GM19043 (cell line): ENCODE measurements around the gene ALKBH2.

Source experiments
- ATAC-seq: cut with Tn5 transposase; IDR thresholded peaks from one replicate; pipeline ENCODE4 v1.9.1; 2021; ENCODE audit warnings: low read depth; ENCODE audit not compliant: unreplicated experiment

ALKBH2 gene

GRCh38 chr12:109093022-109093918 is at the start of gene ALKBH2:
TSS of gene ALKBH2 (minus strand) at chr12:109093472. CDS start at chr12:109092786, 686 bp downstream.
- peak; percentile 66 for ATAC-seq

GRCh38 chr12:109140560-109140959 is 47.3 kb upstream of the ALKBH2 start:
- ATAC-seq: no peak

DNA sequence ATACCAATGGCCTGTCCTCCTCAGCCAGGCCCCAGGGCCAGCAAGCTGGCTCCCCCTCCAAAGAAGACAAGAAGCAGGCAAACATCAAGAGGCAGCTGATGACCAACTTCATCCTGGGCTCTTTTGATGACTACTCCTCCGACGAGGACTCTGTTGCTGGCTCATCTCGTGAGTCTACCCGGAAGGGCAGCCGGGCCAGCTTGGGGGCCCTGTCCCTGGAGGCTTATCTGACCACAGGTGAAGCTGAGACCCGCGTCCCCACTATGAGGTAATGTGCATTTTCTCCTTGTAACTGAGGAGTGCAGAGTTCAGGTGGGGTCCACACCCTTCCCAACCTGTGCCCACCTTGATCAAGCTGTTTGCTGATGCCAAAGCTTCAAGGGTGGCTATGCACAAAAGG is 46.5 kb upstream of the ALKBH2 start:
- no peak for ATAC-seq

DNA sequence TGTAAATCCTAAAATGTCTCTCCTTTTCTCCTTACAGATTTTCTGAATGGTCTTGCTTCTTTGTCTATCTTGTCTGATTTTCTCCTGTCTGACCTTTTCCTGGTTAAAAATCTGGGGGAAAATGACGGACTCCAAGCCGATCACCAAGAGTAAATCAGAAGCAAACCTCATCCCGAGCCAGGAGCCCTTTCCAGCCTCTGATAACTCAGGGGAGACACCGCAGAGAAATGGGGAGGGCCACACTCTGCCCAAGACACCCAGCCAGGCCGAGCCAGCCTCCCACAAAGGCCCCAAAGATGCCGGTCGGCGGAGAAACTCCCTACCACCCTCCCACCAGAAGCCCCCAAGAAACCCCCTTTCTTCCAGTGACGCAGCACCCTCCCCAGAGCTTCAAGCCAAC is 46.1 kb upstream of the ALKBH2 start:
- no peak for ATAC-seq

DNA sequence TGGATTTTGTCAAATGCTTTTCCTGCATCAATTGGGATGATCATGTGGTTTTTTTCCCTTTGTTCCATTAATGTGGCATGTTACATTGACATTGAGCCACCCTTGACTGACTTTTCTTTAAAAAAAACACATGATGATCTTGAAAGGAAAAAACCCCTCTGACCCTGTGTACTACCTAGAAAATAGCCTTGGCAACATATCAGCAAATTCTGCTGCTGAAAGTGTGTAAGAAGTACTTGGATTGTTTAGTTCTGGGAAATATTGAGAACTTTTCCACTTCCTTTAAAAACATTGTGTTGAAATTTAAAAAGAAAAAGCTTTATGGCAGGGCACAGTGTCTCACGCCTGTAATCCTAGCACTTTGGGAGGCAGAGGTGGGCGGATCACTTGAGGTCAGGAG is 43.8 kb upstream of the ALKBH2 start:
- ATAC-seq: no peak

DNA sequence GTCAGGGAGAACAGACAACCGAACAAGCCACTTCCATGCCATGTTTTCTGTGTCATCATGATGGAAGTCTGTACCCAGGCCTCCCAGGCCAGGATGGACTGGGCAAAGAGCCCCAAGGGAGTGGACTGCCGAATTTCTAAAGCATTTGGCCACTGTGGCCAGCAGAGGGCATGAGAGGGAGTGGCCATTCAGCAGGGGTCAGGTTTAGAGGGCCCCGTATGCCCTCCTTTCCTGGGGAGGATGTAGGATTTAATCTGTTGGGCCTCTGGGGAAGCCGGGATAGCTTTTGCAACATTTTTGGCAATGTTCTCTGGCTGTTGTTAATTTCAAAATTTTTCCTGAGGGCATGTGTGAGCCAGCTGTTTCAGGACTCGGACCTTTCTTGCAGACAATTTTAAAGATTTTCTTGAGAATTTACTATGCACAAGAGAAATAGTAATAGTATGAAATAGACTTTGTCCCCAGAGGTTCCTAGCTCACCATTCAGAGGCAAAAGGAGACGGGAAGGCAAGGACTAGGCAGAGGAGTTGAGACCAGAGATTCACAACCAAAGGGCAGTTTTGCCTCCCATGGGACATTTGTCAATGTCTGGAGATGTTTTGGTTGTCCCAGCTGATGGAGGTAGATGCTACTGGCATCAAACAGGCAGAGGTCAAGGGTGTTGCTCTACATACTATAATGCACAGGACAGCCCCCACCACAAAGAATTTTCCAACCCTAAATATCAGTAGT is 41.1 kb upstream of the ALKBH2 start:
- no peak for ATAC-seq

GRCh38 chr12:109131154-109132050 is 38.1 kb upstream of the ALKBH2 start:
- ATAC-seq: no peak

DNA sequence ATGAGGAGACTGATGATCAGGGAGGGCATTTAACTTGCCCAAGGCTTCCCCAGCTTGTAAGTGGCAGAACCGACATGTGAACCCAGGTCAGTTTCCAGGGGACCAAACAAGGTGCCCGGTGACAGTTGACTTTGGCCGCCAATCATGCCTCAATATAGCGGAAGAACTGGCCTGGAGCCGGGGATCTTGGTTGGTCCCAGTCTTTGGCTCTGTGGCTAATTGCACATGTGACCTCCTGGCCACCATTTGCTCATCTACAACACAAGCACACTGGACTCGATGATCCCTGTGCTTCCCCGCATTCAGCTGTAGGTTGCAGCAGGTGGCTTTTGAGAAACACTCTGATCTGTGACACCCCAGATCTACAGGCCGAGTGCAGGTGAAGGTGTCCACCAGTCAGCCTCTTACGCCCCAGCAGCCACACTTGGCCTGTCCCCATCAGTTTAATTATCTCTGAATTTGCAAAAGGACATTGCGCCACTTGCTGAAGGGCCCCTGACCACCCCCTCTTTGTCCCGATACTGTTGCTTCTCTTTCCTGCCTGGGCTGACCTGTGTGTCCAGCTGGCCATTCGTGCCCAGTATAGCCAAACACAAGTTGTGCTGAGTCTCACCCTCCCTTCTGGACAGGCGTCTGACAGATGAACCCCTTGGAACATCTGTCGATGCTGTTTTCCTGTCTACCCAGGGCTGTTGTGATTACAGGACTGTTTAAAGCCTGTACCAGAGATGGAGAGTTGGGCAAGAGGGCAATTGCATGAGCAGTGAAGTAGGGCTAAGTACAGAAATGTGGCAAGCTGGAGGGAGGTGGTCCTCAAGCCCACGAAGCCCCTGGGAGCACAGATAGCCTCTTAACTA is 37.3 kb upstream of the ALKBH2 start:
- no peak for ATAC-seq

DNA sequence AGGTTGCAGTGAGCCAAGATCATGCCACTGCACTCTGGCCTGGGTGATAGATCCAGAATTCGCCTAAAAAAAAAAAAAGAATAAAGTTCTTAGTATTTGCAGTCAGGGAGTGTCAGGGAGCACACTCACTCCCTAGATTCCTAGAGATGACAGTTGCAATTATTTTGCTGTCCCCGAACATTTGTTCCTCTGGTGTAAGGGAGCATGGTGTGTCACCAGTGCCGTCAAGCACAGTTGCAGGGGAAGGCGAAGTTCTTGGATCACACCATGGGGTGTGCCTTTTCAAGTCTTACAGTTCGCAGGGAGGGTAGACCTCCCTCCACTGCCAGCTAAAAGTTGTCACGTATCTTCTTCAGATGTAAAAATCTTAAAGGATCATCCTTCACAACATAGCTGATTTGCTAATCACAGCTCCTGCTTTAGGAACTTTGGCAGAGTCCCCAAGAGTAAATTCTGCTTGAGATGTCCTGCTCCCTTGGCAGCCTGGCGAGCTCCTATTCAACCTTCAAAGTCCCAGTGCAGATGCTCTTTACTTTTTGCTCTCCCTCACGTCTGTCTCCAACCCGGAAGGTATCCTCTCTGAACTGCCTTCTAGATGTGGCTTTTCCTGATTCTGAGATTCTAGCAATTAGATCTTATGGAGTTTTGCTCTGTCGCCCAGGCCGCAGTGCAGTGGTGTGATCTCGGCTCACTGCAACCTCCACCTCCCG is 34.4 kb upstream of the ALKBH2 start:
- ATAC-seq: no peak

- ATAC-seq: no peak
Observed at GRCh38 chr12:109126784-109127183, 33.5 kb upstream of the ALKBH2 start.

- ATAC-seq: no peak
Observed at GRCh38 chr12:109125791-109126190, 32.5 kb upstream of the ALKBH2 start.

DNA sequence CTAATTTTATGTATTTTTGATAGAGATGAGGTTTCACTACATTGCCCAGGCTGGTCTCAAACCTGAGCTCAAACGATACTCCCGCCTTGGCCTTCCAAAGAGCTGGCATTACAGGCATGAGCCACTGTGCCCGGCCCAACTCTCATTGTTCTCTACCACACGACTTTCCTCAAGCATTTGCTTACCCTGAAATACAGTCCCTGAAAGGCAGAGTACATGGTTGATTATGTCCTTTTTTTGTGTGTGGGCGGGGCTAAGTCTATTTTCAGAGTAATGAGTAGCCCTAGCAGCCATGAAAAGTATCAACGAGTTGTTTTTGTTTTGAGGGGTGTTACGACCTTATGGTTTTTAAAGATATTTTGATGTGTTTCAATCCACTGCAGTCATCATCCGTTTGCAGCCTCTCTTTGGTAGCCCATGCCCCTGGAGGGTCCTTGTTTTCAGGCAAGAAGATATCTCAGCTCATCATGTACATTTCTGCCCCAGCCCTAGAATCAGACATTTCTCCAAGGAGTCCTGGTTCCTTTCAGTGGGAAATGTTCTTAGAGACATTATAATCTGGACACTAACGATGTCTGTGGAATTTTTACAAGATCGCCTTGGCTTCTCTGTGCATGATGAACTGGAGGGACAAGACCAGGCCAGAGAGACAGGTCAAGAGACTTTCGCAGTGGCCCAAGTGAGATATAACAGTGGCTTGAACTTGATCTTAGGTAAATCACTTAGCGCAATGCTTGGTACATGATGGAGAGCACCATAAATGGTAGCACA is 31.8 kb upstream of the ALKBH2 start:
- no peak for ATAC-seq

GRCh38 chr12:109121346-109121880 is 28.1 kb upstream of the ALKBH2 start:
- ATAC-seq: no peak

- ATAC-seq: no peak
Observed at GRCh38 chr12:109120557-109120956, 27.3 kb upstream of the ALKBH2 start.

GRCh38 chr12:109120095-109120494 is 26.8 kb upstream of the ALKBH2 start:
- ATAC-seq: no peak

GRCh38 chr12:109116611-109116949 is 23.3 kb upstream of the ALKBH2 start:
- no peak for ATAC-seq

DNA sequence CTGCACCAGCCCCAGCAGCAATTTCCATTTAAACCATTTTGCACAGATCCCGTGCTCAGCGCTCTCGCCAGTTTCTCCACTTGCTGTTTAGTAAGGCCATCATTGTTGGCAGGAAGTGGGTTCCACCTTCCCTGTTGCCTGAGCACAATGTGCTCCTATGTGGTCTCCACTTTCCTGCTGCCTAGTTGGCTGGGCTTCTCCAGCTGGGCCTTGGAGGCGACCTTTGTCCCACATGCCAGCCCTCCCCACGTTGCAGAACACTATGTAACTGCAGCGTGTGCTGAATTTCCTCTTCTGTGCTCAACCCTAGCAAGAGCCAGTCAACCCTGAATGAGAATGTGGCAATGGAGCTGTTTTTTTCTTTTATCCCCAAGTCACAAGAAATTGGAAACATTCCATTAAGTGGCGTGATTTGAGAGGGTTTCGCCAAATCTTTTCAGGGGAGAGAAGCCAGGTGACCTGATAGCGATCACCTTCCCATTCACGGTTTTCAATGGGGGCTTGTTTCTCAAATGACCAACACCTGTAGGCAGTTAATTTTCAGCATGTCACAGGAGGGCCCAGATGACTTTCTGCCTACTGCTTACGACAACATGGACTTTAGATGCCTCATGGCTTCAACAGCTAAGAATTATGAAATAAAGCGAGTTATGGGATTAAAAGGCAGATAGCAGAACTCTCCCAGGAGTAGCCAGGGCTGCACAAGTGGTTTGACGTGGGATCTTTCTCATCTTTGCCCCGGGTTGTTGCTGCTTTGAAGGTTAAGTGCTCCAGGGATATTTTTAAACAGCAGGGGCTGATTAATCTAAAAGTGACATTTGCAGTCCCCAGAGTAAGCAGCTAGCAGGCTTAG is 22.7 kb upstream of the ALKBH2 start, which contains the start of gene ACACB:
ACACB (plus strand) TSS at position 830 of the 853 bp plus-strand sequence. CDS start 22,819 bp downstream, outside the sequence.
- no peak for ATAC-seq
